GM23248 (cell line): ENCODE data around the gene DHRS4L2.
"Not testable (repeated sequence)": the region's sequence is repeated elsewhere in the genome, so short reads cannot be mapped to it uniquely, and the experiment has no call there.

ENCODE experiments used
- EZH2 ChIP-seq: fragments of 200-600 bp; sonication (generic); IDR thresholded peaks from 2 replicates; pipeline ENCODE4 v1.6.1; 2018; ENCODE audit warnings: antibody characterized with exemption, mild to moderate bottlenecking; ENCODE audit not compliant: insufficient read depth, poor library complexity, severe bottlenecking
- EZH2phosphoT487 ChIP-seq: fragments of 200-600 bp; sonication (generic); IDR thresholded peaks from 2 replicates; pipeline ENCODE4 v1.6.1; 2018; ENCODE audit warnings: antibody characterized with exemption, moderate library complexity, mild to moderate bottlenecking, low read depth; ENCODE audit not compliant: insufficient read depth

DNA sequence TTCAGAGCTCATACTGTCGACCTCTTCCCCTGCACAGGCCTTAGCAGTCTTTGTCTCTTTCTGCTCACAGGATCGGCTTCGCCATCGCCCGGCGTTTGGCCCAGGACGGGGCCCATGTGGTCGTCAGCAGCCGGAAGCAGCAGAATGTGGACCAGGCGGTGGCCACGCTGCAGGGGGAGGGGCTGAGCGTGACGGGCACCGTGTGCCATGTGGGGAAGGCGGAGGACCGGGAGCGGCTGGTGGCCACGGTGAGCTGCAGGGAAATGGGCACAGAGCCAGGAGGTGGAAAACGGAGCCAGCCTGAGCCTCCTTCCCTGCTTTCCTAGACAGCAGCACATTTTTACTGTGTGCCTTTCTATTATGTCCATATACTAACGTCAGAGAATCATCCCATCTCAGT lies 33.8 kb upstream of the DHRS4L2 start:
- not testable (repeated sequence) for TF ChIP-seq EZH2, EZH2phosphoT487
